Measurements from ENCODE around the gene NUB1. TPM values are rescaled to one million over a fixed set of nuclear protein-coding genes. Genes with fewer than 3 reads are reported as not detected.

Gene NUB1
- total RNA-seq, 1 experiment from 2014 or later = 48.5 TPM

DNA sequence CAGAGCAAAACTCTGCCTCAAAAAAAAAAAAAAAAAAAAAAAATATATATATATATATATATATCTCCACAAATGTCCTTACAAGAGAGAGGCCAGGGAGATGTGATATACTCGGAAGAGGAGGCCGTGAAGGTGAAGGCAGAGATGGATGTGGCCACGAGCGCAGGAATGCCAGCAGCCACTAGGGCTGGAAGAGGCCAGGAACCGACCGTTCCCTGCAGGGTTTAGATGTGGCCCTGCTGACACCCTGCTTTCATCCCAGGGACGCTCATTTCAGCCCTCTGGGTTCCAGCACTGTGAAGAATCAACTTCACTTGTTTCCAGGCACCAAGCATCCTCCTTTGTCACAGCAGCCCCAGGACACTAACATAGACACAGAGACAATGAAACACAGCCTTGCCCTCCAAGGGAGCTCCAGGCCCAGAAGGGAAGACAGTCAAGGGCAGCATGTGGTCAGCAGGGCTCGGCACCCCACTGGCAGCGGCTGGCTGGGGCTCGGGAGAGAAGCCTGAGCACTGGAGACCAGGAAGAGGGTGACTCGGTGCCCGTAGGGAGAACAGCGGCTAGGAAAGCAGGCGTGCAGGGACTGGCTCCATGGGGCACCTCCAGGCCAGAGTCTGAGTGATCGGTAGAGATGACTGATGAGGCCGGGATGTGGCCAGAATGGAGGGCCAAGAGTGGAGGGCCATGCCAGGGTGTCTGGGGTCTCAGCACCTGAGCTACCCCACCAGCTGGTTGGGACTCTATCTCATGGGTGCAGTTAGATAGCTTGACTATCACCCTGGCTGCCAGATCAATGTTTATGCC lies 60.6 kb downstream of the NUB1 start:
- Histone ChIP-seq H4K8ac (replicated peaks; ENCODE audit: insufficient read length, low read depth, low read length) (no peak overlapping the region), H3K56ac (ENCODE audit: insufficient read length, low read depth, low read length) (no peak overlapping the region), H3K27ac (ENCODE audit: insufficient read length, low read depth, low read length) (no peak overlapping the region), H3K4me2 (ENCODE audit: insufficient read depth, insufficient read length, low read length) (no peak overlapping the region), H3K14ac (ENCODE audit: insufficient read depth, low read length) (no peak overlapping the region), H3K23ac (ENCODE audit: insufficient read length, low read depth, low read length) (no peak overlapping the region), H4K91ac (ENCODE audit: insufficient read length, low read depth, low read length) (no peak overlapping the region), H2AFZ (ENCODE audit: low read length) (no peak overlapping the region), H3K9ac (ENCODE audit: extremely low read depth, insufficient read length, low read length) (no peak overlapping the region), H2BK20ac (ENCODE audit: low read depth, low read length, poor library complexity, severe bottlenecking) (no peak overlapping the region), H3K18ac (ENCODE audit: insufficient read length, low read depth, low read length) (no peak overlapping the region), H2BK5ac (ENCODE audit: insufficient read length, low read length) (no peak overlapping the region), H4K5ac (ENCODE audit: insufficient read length, low read depth, low read length) (no peak overlapping the region), H4K20me1 (ENCODE audit: control insufficient read depth, insufficient read depth, insufficient read length) (no peaks in the 10 kb centered on the region), H3K23me2 (ENCODE audit: insufficient read length, low read depth, low read length, poor library complexity, severe bottlenecking) (no peaks in the 10 kb centered on the region), H3K79me2 (ENCODE audit: insufficient read depth, low read length) (no peaks in the 10 kb centered on the region), H2BK15ac (ENCODE audit: low read depth, low read length) (no peak overlapping the region), H2AK5ac (ENCODE audit: insufficient read length, low read length) (no peak overlapping the region), H3K9me3 (ENCODE audit: control insufficient read depth, low read depth, low read length) (no peaks in the 10 kb centered on the region), H3K4me1 (ENCODE audit: insufficient read depth, low read length) (no peaks in the 10 kb centered on the region; the same call in 1 of the 2 replicates), H2BK12ac (ENCODE audit: insufficient read length, low read depth, low read length) (no peak overlapping the region), H3K4ac (ENCODE audit: low read depth, low read length) (no peak overlapping the region), H3T11ph (ENCODE audit: low read length) (no peak overlapping the region), H2BK120ac (ENCODE audit: low read depth, low read length, poor library complexity, severe bottlenecking) (no peak overlapping the region), H3K79me1 (ENCODE audit: insufficient read depth, low read depth, low read length, poor library complexity, severe bottlenecking) (no peaks in the 10 kb centered on the region), H3K27me3 (ENCODE audit: insufficient read depth, low read length) (no peaks in the 10 kb centered on the region; the same call in 1 of the 2 replicates)
- Mint-ChIP-seq H3K36me3 (ENCODE audit: insufficient read depth in 1 of 3, low read depth in 3 of 3) (peaks cover 10 to 13% (median 10%) of the 10 kb centered on the region in 3 experiments), H3K27me3 (ENCODE audit: low read depth) (no peaks in the 10 kb centered on the region), H3K9me3 (no peaks in the 10 kb centered on the region), H3K4me1 (peaks cover 16 to 31% of the 10 kb centered on the region in 2 experiments), H3K27ac (no peak overlapping the region; a peak in 1 of 7 replicates), H3K4me3 (no peak overlapping the region)
- TF ChIP-seq, protein P1, sequence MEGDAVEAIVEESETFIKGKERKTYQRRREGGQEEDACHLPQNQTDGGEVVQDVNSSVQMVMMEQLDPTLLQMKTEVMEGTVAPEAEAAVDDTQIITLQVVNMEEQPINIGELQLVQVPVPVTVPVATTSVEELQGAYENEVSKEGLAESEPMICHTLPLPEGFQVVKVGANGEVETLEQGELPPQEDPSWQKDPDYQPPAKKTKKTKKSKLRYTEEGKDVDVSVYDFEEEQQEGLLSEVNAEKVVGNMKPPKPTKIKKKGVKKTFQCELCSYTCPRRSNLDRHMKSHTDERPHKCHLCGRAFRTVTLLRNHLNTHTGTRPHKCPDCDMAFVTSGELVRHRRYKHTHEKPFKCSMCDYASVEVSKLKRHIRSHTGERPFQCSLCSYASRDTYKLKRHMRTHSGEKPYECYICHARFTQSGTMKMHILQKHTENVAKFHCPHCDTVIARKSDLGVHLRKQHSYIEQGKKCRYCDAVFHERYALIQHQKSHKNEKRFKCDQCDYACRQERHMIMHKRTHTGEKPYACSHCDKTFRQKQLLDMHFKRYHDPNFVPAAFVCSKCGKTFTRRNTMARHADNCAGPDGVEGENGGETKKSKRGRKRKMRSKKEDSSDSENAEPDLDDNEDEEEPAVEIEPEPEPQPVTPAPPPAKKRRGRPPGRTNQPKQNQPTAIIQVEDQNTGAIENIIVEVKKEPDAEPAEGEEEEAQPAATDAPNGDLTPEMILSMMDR (conservative IDR thresholded peaks at IDR 0.05) = no peak
- WGBS (ENCODE audit: extremely low coverage, insufficient read length, low lambda C conversion rate) = no CpG with 5 or more reads among the region's 16 CpGs
- DNase-seq = peak; percentile 20
